ENCODE results near the gene IL13RA1. TPM values are rescaled to one million over a fixed set of nuclear protein-coding genes. Genes with fewer than 3 reads are reported as not detected.

Gene IL13RA1
- total and polyA plus RNA-seq, 2 of the 13 experiments (the other 11 are each of a cell fraction or from before 2014, with no cell fraction given) = 56.6 to 73.5 TPM

DNA sequence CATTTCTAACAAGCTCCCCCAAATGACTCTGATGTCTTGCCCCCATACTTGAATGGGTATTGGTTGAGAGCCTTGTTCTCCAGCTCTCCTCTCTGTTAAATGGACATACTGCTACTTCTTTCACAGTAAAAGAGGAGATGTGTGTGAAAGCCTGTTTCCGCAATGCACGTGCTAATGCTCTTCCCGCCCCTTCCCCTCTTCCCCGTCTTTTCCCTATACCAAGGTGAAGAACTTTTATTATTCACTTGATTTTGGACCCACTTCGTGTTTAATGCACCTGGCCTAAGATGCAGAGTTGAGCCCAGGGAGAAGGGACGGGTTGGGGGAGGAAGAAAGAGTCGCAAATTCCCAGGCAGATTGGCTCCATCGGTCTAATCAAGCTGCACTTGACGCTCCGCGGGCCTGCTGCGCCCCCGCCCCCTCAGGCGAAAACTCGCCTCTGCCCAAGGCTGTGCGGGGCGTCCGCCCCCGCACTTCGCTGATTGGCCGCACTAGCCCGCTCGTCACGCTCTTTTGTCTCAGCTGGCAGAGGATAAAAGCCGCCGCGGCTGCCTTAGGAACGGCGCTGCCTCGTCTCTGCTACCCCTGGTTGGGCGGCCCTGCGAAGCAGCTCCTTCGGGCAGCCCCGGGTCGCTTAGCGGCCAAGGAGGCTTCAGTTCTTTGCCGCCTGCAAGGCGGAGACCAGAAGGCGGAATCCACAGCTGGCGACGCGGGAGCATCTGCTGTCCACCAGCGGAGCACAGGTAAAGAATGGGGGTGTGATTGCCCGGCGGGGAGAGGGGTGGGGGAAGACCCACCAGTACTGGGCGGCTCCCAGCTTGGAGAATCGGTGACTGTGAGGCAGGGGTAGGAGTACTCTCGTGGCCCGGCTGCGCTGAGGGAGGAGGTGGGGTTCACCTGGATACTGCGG, 96.1 kb downstream of the IL13RA1 start, which contains the start of gene ZCCHC12:
Gene ZCCHC12, plus strand, starts transcription at position 562 of the 910 bp plus-strand sequence. CDS start 1,421 bp downstream, outside the sequence.
- FAIRE-seq = no peak
- POLR2A ChIA-PET = interaction anchor here (1.6 kb wide), 1 partner anchor 16 kb away, joined by 4 read pairs; no protein-coding TSS in a partner anchor
- TF ChIP-seq POLR2G (IDR thresholded peaks at IDR 0.05; ENCODE audit: low read depth, low read length) (no peak), CHD2 (IDR thresholded peaks at IDR 0.05; ENCODE audit: low read depth, low read length) (no peak), DMAP1 (CRISPR knock-in tag; IDR thresholded peaks at IDR 0.05) (no peak), NFKB2 (CRISPR knock-in tag; IDR thresholded peaks at IDR 0.05; ENCODE audit: borderline replicate concordance) (no peak), ZSCAN29 (CRISPR knock-in tag; conservative IDR thresholded peaks at IDR 0.05) (no peak), ZNF136 (CRISPR knock-in tag; IDR thresholded peaks at IDR 0.05; ENCODE audit: low read depth) (no peak), HDAC1 (CRISPR knock-in tag; IDR thresholded peaks at IDR 0.05) (no peak), SIN3A (IDR thresholded peaks at IDR 0.05; ENCODE audit: borderline replicate concordance, low read depth, low read length) (no peak)
- TF ChIP-seq, protein P1, sequence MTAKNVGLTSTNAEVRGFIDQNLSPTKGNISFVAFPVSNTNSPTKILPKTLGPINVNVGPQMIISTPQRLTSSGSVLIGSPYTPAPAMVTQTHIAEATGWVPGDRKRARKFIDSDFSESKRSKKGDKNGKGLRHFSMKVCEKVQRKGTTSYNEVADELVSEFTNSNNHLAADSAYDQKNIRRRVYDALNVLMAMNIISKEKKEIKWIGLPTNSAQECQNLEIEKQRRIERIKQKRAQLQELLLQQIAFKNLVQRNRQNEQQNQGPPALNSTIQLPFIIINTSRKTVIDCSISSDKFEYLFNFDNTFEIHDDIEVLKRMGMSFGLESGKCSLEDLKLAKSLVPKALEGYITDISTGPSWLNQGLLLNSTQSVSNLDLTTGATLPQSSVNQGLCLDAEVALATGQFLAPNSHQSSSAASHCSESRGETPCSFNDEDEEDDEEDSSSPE (CRISPR knock-in tag; IDR thresholded peaks at IDR 0.05) = no peak
- TF ChIP-seq, protein P2, sequence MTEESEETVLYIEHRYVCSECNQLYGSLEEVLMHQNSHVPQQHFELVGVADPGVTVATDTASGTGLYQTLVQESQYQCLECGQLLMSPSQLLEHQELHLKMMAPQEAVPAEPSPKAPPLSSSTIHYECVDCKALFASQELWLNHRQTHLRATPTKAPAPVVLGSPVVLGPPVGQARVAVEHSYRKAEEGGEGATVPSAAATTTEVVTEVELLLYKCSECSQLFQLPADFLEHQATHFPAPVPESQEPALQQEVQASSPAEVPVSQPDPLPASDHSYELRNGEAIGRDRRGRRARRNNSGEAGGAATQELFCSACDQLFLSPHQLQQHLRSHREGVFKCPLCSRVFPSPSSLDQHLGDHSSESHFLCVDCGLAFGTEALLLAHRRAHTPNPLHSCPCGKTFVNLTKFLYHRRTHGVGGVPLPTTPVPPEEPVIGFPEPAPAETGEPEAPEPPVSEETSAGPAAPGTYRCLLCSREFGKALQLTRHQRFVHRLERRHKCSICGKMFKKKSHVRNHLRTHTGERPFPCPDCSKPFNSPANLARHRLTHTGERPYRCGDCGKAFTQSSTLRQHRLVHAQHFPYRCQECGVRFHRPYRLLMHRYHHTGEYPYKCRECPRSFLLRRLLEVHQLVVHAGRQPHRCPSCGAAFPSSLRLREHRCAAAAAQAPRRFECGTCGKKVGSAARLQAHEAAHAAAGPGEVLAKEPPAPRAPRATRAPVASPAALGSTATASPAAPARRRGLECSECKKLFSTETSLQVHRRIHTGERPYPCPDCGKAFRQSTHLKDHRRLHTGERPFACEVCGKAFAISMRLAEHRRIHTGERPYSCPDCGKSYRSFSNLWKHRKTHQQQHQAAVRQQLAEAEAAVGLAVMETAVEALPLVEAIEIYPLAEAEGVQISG (CRISPR knock-in tag; IDR thresholded peaks at IDR 0.05) = no peak
- TF ChIP-seq, protein P3, sequence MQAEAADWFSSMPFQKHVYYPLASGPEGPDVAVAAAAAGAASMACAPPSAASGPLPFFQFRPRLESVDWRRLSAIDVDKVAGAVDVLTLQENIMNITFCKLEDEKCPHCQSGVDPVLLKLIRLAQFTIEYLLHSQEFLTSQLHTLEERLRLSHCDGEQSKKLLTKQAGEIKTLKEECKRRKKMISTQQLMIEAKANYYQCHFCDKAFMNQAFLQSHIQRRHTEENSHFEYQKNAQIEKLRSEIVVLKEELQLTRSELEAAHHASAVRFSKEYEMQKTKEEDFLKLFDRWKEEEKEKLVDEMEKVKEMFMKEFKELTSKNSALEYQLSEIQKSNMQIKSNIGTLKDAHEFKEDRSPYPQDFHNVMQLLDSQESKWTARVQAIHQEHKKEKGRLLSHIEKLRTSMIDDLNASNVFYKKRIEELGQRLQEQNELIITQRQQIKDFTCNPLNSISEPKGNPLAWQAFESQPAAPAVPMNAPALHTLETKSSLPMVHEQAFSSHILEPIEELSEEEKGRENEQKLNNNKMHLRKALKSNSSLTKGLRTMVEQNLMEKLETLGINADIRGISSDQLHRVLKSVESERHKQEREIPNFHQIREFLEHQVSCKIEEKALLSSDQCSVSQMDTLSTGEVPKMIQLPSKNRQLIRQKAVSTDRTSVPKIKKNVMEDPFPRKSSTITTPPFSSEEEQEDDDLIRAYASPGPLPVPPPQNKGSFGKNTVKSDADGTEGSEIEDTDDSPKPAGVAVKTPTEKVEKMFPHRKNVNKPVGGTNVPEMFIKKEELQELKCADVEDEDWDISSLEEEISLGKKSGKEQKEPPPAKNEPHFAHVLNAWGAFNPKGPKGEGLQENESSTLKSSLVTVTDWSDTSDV (CRISPR knock-in tag; IDR thresholded peaks at IDR 0.05) = no peak

More for the DNA sequence above, 96.1 kb downstream of the IL13RA1 start, which contains the start of gene ZCCHC12:
- H3K79me2 ChIP-seq (ENCODE audit: insufficient read depth, low read length) = no peaks in the 10 kb centered on the region
- H3K4me1 ChIP-seq (ENCODE audit: insufficient read depth, low read length) = no peaks in the 10 kb centered on the region
- peak; percentile 94 for ATAC-seq
- no peak within 1 kb of the TSS for H2AFZ ChIP-seq (ENCODE audit: low read length)
- CTCF ChIA-PET (ENCODE audit: low intra/inter-chr PET ratio, low total read pairs) = no interaction called here
- BruUV-seq (replicated peaks) = no TSS peak
- peak; percentile 18 for DNase-seq (ENCODE audit: low spot score)
- intact Hi-C loops (cut with micrococcal nuclease; ENCODE audit: unreplicated experiment) = no loop called here
- no peaks in the 10 kb centered on the region for H3K9me3 ChIP-seq (ENCODE audit: low read length)
- WGBS (ENCODE audit: low lambda C conversion rate) = 11% methylated on average over 24 of the region's 51 CpGs
- H3K9ac ChIP-seq (ENCODE audit: insufficient read depth, low read depth, low read length) = no peak within 1 kb of the TSS
- peaks cover 2 to 6% of the 10 kb centered on the region in 2 experiments; a peak in 1 of 5 replicates for H3K27me3 ChIP-seq (ENCODE audit: control insufficient read depth in 1 of 2, insufficient read depth in 2 of 2, low read length in 2 of 2)
- H4K20me1 ChIP-seq (ENCODE audit: insufficient read depth, low read length) = no peaks in the 10 kb centered on the region
- H3K4me2 ChIP-seq (ENCODE audit: low read depth, low read length) = peak within 1 kb of the TSS; percentile 61
- in situ Hi-C loops (cut with HindIII; ENCODE audit: extremely low pct_ligation_motif_present, low pct_unique_long_range_greater_than_20kb) = no loop called here
- peak within 1 kb of the TSS; percentile 23 to 46 (median 30); a peak in 4 of 6 replicates for H3K4me3 ChIP-seq (replicated peaks in 1 of 3; ENCODE audit: insufficient read depth in 1 of 3, low read depth in 2 of 3, low read length in 3 of 3)
- H3K36me3 ChIP-seq (replicated peaks in 1 of 2; ENCODE audit: control insufficient read depth in 1 of 2, insufficient read depth in 2 of 2, low read length in 2 of 2) = no peaks in the 10 kb centered on the region
- no peak within 1 kb of the TSS for H3K27ac ChIP-seq (ENCODE audit: extremely low read length, insufficient read depth, low read length)
